Panc1 (cell line): ENCODE data around the gene PIWIL4. TPM values are rescaled to one million over a fixed set of nuclear protein-coding genes. Genes with fewer than 3 reads are reported as not detected.

ENCODE experiments used
- ATAC-seq: fragments of 200-7000 bp; cut with Tn5 transposase; 2 replicates; pipeline ENCODE4 v1.9.1; 2020; ENCODE audit warnings: mild to moderate bottlenecking, moderate library complexity
- BruUV-seq: library from RNA; stranded (reverse); fragments of 400-500 nt; replicated peaks from 2 replicates; lab custom pipeline; 2021; lab: Mats Ljungman, UMichigan
- CTCF ChIA-PET: fragments of 300-600 bp; sonication (Branson Sonifier 250); formaldehyde crosslinking; loops from one replicate; lab custom pipeline; 2022; ENCODE audit warnings: antibody characterized with exemption; lab: Charles Lee
- POLR2A ChIA-PET: fragments of 300-600 bp; sonication (Branson Sonifier 250); formaldehyde crosslinking; loops from one replicate; lab custom pipeline; 2022; ENCODE audit warnings: antibody characterized with exemption; lab: Charles Lee
- DNase-seq: peaks from one replicate; pipeline ENCODE4 v3.0.0-alpha.2; 2010; ENCODE audit warnings: low read depth, low spot score
- H3K27ac ChIP-seq: 2 replicates; pipeline ENCODE4 v1.5.1; 2011; ENCODE audit warnings: mild to moderate bottlenecking, low read length, inconsistent platforms
- H3K27me3 ChIP-seq: fragments of 200-500 bp; sonication (Bioruptor generic); 2 replicates; pipeline ENCODE4 v1.6.0; 2014; ENCODE audit warnings: low read length, inconsistent platforms; ENCODE audit not compliant: control insufficient read depth, insufficient read depth
- H3K36me3 ChIP-seq: fragments of 200-500 bp; sonication (Bioruptor generic); 2 replicates; pipeline ENCODE4 v1.5.1; 2014; ENCODE audit warnings: inconsistent platforms, mild to moderate bottlenecking, low read length, moderate library complexity; ENCODE audit not compliant: control insufficient read depth, insufficient read depth
- H3K4me1 ChIP-seq: 2 replicates; pipeline ENCODE4 v1.5.1; 2011; ENCODE audit warnings: inconsistent platforms, mild to moderate bottlenecking, low read length, moderate library complexity; ENCODE audit not compliant: control insufficient read depth, insufficient read depth
- H3K4me3 ChIP-seq, 2 experiments: 2 replicates each; pipeline ENCODE4 v1.5.1; 2011 to 2012; ENCODE audit warnings: low read depth in 2 of 2, low read length in 2 of 2, mild to moderate bottlenecking in 2 of 2, inconsistent platforms in 1 of 2, moderate library complexity in 1 of 2
- H3K9me3 ChIP-seq: fragments of 200-500 bp; sonication (Bioruptor generic); 2 replicates; pipeline ENCODE4 v1.5.1; 2014; ENCODE audit warnings: low read depth, mild to moderate bottlenecking, inconsistent platforms, low read length, moderate library complexity; ENCODE audit not compliant: control insufficient read depth, insufficient read depth
- CTCF ChIP-seq: fragments of 450-650 bp; IDR thresholded peaks from 2 replicates; pipeline ENCODE4 v1.5.1; 2017; ENCODE audit warnings: mild to moderate bottlenecking
- POLR2AphosphoS5 ChIP-seq: IDR thresholded peaks from 2 replicates; pipeline ENCODE4 v1.6.1; 2012; ENCODE audit warnings: mild to moderate bottlenecking, low read depth, low read length, moderate library complexity
- REST ChIP-seq, 2 experiments: IDR thresholded peaks; 2 replicates each; pipeline ENCODE4 v1.6.1; 2011 to 2012; ENCODE audit warnings: low read depth in 2 of 2, control low read depth in 1 of 2, low read length in 1 of 2, mild to moderate bottlenecking in 1 of 2, moderate library complexity in 1 of 2; ENCODE audit not compliant: insufficient read depth in 1 of 2
- SIN3A ChIP-seq: IDR thresholded peaks from 2 replicates; pipeline ENCODE4 v1.6.1; 2012; ENCODE audit warnings: low read depth, mild to moderate bottlenecking, low read length, moderate library complexity, borderline replicate concordance; ENCODE audit not compliant: insufficient read depth
- TCF7L2 ChIP-seq: IDR thresholded peaks from 2 replicates; pipeline ENCODE4 v1.6.1; 2011; ENCODE audit warnings: mild to moderate bottlenecking, low read depth, low read length, inconsistent platforms
- in situ Hi-C: cut with HindIII; loops from 2 replicates; pipeline ENCODE4 v1.10.0; 2016; ENCODE audit warnings: low sequenced_read_pairs, low pct_unique_long_range_greater_than_20kb
- intact Hi-C: fragments of 100-400 bp; cut with micrococcal nuclease; formaldehyde crosslinking; loops from one replicate; pipeline ENCODE4 v1.10.0; 2022; ENCODE audit not compliant: unreplicated experiment
- total RNA-seq: library from RNA; stranded (reverse); gene quantifications from one replicate; pipeline ENCODE4 v1.2.1, GENCODE V29; 2021; ENCODE audit not compliant: unreplicated experiment

PIWIL4 gene
- total RNA-seq, 1 experiment from 2014 or later, result 2.1 TPM

GRCh38 chr11:94559361-94559760 lies 7.8 kb upstream of the PIWIL4 start:
- intact Hi-C loops, result no loop called here
- CTCF ChIA-PET, result no interaction called here
- peaks cover 5% of the 10 kb centered on the region; the same call in 1 of the 2 replicates for H3K4me1 ChIP-seq
- no peak overlapping the region for H3K4me3 ChIP-seq
- H3K27ac ChIP-seq, result no peak overlapping the region
- no TSS peak for BruUV-seq
- no peaks in the 10 kb centered on the region for H3K36me3 ChIP-seq
- ATAC-seq, result no peak
- H3K9me3 ChIP-seq, result no peaks in the 10 kb centered on the region
- TF ChIP-seq REST (IDR thresholded peaks at IDR 0.05; ENCODE audit: insufficient read depth in 1 of 2, low read depth in 2 of 2, low read length in 1 of 2), result no peak
- TF ChIP-seq CTCF, result no peak
- no peak for TF ChIP-seq TCF7L2
- no peak for TF ChIP-seq POLR2AphosphoS5
- no peak for TF ChIP-seq SIN3A
- DNase-seq, result no peak
- no peaks in the 10 kb centered on the region for H3K27me3 ChIP-seq
- in situ Hi-C loops, result no loop called here
- POLR2A ChIA-PET, result no interaction called here

- no peaks in the 10 kb centered on the region for H3K27me3 ChIP-seq
- ChIA-PET POLR2A (no interaction called here), CTCF (no interaction called here)
- in situ Hi-C loops (no loop called here), intact Hi-C loops (no loop called here)
- H3K36me3 ChIP-seq, result no peaks in the 10 kb centered on the region
- no peaks in the 10 kb centered on the region for H3K9me3 ChIP-seq
- peaks cover 5% of the 10 kb centered on the region; the same call in 1 of the 2 replicates for H3K4me1 ChIP-seq
- BruUV-seq, result no TSS peak
- DNase-seq (no peak), ATAC-seq (no peak)
- no peak overlapping the region for H3K27ac ChIP-seq
- no peak for TF ChIP-seq SIN3A
- no peak for TF ChIP-seq REST (IDR thresholded peaks at IDR 0.05; ENCODE audit: insufficient read depth in 1 of 2, low read depth in 2 of 2, low read length in 1 of 2)
- no peak for TF ChIP-seq POLR2AphosphoS5
- TF ChIP-seq TCF7L2, result no peak
- TF ChIP-seq CTCF, result no peak
- no peak overlapping the region for H3K4me3 ChIP-seq
Observed at GRCh38 chr11:94560834-94561233, 6.3 kb upstream of the PIWIL4 start.
